Sigmoid colon (tissue), 7 donors: ENCODE measurements around the gene PIK3CB. TPM values are rescaled to one million over a fixed set of nuclear protein-coding genes. Genes with fewer than 3 reads are reported as not detected.

Source experiments
- DNase-seq: peaks from one replicate; pipeline ENCODE4 v3.0.0-alpha.2; 2019
- H3K27ac ChIP-seq, 4 donors: fragments of 200-600 bp; sonication (generic); one replicate each; pipeline ENCODE4 v1.5.1; 2016 to 2019; ENCODE audit warnings: mild to moderate bottlenecking in 1 of 4
- H3K27me3 ChIP-seq, 3 donors: fragments of 200-600 bp; sonication (generic); one replicate each; pipeline ENCODE4 v1.5.1; 2019; ENCODE audit warnings: mild to moderate bottlenecking in 1 of 3
- H3K36me3 ChIP-seq, 4 donors: fragments of 200-600 bp; sonication (generic); one replicate each; pipeline ENCODE4 v1.5.1; 2016 to 2019
- H3K4me1 ChIP-seq, 4 donors: fragments of 200-600 bp; sonication (generic); one replicate each; pipeline ENCODE4 v1.5.1; 2017 to 2019
- H3K4me3 ChIP-seq, 4 donors: fragments of 200-600 bp; sonication (generic); one replicate each; pipeline ENCODE4 v1.5.1; 2017 to 2019; ENCODE audit warnings: mild to moderate bottlenecking in 2 of 4, moderate library complexity in 1 of 4
- H3K9me3 ChIP-seq, 4 donors: fragments of 200-600 bp in 3 of 4; sonication (generic) in 3 of 4; one replicate each; pipeline versions ENCODE4 v1.5.1 to v1.6.1; 2013 to 2019
- EP300 ChIP-seq, 4 donors: sonication (generic); formaldehyde crosslinking; IDR thresholded peaks; one replicate each; pipeline ENCODE4 v1.6.1; 2017; ENCODE audit warnings: antibody characterized with exemption in 4 of 4
- POLR2A ChIP-seq, 2 donors: fragments of 450-650 bp; IDR thresholded peaks; one replicate each; pipeline ENCODE4 v1.6.1; 2016; ENCODE audit warnings: antibody characterized with exemption in 2 of 2, mild to moderate bottlenecking in 2 of 2, moderate library complexity in 2 of 2
- POLR2AphosphoS5 ChIP-seq, 4 donors: sonication (generic); formaldehyde crosslinking; IDR thresholded peaks; one replicate each; pipeline ENCODE4 v1.6.1; 2017; ENCODE audit warnings: antibody characterized with exemption in 4 of 4
- WGBS, 2 donors: extraction: QIAGEN DNeasy Blood & Tissue Kit; methylation state at CpG; one replicate each; pipeline ENCODE4 v1.1.7; 2013; 5-methylcytosine and 5-hydroxymethylcytosine counted together
- intact Hi-C: fragments of 100-400 bp; cut with DNase I; formaldehyde crosslinking; loops from one replicate; pipeline ENCODE4 v1.15.1; 2023
- polyA plus RNA-seq, 3 donors: library from polyadenylated mRNA; stranded (reverse); fragments of 200-250 nt; gene quantifications; one replicate each; pipeline ENCODE4 v1.2.3, GENCODE V29; 2013
- total RNA-seq, 4 donors: library from RNA; depleted of rRNA; stranded (reverse); fragments of >200 nt; gene quantifications; one replicate each; pipeline ENCODE4 v1.1.0, GENCODE V29; 2016
- TF ChIP-seq, protein P1 (sequence below), 4 experiments: fragments of 450-650 bp in 3 of 4; fragments of 200-600 bp in 1 of 4; IDR thresholded peaks; one replicate each; pipeline ENCODE4 v1.5.1; 2016 to 2019; ENCODE audit warnings: antibody characterized with exemption in 4 of 4, mild to moderate bottlenecking in 3 of 4, moderate library complexity in 2 of 4
- donor health status: healthy with polysubstance abuse.
- donor health status: Bipolar disorder and iron deficiency.
- donor health status: healthy.

Gene PIK3CB
- total and polyA plus RNA-seq, 7 donors: 17.4 to 29.5 (median 22.0) TPM

DNA sequence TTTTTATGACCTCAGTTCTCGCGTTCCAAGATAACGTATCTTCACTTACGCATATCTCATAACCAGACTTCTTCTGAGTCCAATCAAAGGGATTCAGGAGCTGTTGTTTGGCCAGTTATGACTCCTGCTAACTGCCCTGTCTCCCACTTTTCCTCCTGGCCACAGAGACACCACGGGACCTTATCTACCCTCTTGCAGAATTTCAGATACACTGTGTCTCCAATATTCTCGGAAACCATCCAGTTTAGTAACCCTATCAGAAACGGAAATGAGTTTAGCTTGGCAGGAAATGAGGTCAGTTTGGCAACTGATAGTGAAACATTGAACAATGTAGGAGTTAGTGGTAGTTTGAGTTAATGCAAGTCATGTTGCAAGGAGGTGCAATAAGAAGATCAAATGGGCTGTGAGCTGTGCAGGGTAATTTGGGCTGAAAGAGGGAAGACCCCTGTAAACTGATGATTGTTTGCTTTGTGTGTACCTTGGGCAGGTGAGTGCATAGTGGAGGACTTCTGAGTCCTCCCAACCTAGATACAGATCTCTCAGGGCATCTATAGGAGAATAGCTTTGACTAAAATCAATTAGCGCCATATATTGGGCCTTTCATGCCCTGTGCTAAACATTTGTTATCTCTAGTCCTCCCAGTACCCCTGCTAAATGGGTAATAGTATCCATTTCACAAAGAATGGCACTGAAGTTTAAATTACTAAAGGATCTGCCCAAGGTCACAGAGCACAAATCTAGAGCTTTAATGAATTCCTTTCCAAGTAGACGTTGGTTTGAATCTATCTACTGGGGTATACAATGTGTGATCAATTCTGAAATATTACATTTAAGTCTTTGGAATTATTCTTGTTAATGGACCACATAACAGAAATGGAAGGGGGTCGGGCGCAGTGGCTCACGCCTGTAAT is 41.3 kb upstream of the PIK3CB start:
- WGBS, 2 donors: 87 to 90% methylated on average over 12 of the region's 12 CpGs
- no peak overlapping the region for H3K4me3 ChIP-seq
- intact Hi-C loops: no loop called here
- H3K9me3 ChIP-seq: no peaks in the 10 kb centered on the region
- no peak overlapping the region for H3K27ac ChIP-seq
- H3K36me3 ChIP-seq: no peaks in the 10 kb centered on the region
- TF ChIP-seq, protein P1, sequence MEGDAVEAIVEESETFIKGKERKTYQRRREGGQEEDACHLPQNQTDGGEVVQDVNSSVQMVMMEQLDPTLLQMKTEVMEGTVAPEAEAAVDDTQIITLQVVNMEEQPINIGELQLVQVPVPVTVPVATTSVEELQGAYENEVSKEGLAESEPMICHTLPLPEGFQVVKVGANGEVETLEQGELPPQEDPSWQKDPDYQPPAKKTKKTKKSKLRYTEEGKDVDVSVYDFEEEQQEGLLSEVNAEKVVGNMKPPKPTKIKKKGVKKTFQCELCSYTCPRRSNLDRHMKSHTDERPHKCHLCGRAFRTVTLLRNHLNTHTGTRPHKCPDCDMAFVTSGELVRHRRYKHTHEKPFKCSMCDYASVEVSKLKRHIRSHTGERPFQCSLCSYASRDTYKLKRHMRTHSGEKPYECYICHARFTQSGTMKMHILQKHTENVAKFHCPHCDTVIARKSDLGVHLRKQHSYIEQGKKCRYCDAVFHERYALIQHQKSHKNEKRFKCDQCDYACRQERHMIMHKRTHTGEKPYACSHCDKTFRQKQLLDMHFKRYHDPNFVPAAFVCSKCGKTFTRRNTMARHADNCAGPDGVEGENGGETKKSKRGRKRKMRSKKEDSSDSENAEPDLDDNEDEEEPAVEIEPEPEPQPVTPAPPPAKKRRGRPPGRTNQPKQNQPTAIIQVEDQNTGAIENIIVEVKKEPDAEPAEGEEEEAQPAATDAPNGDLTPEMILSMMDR (IDR thresholded peaks at IDR 0.05): no peak
- TF ChIP-seq EP300 (IDR thresholded peaks at IDR 0.05): no peak
- TF ChIP-seq POLR2A (IDR thresholded peaks at IDR 0.05): no peak
- no peak for TF ChIP-seq POLR2AphosphoS5 (IDR thresholded peaks at IDR 0.05)
- no peak for DNase-seq
- no peaks in the 10 kb centered on the region for H3K4me1 ChIP-seq
- H3K27me3 ChIP-seq: no peaks in the 10 kb centered on the region

GRCh38 chr3:138875096-138875753 is 40.5 kb upstream of the PIK3CB start:
- no peak overlapping the region for H3K27ac ChIP-seq
- intact Hi-C loops: no loop called here
- no peak for TF ChIP-seq EP300 (IDR thresholded peaks at IDR 0.05)
- TF ChIP-seq, protein P1 (IDR thresholded peaks at IDR 0.05): no peak
- no peak for TF ChIP-seq POLR2AphosphoS5 (IDR thresholded peaks at IDR 0.05)
- no peak for TF ChIP-seq POLR2A (IDR thresholded peaks at IDR 0.05)
- H3K4me3 ChIP-seq: no peak overlapping the region
- no peaks in the 10 kb centered on the region for H3K4me1 ChIP-seq
- DNase-seq: no peak
- no peaks in the 10 kb centered on the region for H3K27me3 ChIP-seq
- 95% methylated on average over 6 of the region's 6 CpGs for WGBS, 2 donors
- no peaks in the 10 kb centered on the region for H3K9me3 ChIP-seq
- H3K36me3 ChIP-seq: no peaks in the 10 kb centered on the region

DNA sequence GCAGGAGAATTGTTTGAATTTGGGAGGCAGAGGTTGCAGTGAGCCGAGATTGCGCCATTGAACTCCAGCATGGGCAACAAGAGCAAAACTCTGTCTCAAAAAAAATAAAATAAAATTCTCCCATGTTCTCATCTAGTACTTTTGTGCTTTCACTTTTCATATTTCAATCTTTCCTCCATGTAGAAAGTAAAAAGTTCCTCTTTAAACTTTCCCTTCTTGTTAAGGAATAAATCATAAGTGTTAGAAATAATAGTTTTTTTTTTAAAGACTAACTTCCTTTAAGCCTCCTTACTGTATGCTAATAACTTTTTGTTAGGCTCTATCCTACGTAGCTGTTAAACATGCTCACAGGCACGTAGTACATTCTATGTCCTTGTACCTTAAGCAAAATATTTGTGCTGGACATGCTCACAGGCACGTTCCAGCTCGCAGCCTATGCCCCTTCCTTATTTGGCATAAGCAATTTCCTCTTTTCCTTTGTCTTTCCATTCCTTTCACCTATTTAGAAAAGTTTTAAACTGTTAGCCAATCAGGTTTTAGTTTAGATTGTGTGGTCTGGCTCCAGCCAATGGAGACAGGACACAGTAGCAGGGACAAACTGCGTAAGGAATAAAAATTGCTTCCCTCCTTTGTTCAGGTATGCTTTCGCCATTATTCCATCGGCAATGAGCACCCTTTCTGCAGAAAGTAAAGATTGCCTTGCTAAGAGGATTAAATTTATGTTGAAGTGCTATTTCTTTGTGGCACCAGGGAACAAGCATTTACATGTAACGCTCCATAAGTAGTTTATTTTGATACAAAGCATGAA is 38.9 kb upstream of the PIK3CB start:
- Histone ChIP-seq H3K4me3 (no peak overlapping the region), H3K9me3 (no peaks in the 10 kb centered on the region), H3K27me3 (no peaks in the 10 kb centered on the region), H3K4me1 (no peaks in the 10 kb centered on the region), H3K36me3 (no peaks in the 10 kb centered on the region), H3K27ac (no peak overlapping the region)
- WGBS, 2 donors: 75 to 79% methylated on average over 10 of the region's 10 CpGs
- no peak for DNase-seq
- TF ChIP-seq POLR2A (IDR thresholded peaks at IDR 0.05): no peak
- no peak for TF ChIP-seq EP300 (IDR thresholded peaks at IDR 0.05)
- TF ChIP-seq, protein P1 (IDR thresholded peaks at IDR 0.05): no peak
- no peak for TF ChIP-seq POLR2AphosphoS5 (IDR thresholded peaks at IDR 0.05)
- intact Hi-C loops: no loop called here

- Histone ChIP-seq H3K27ac (no peak overlapping the region), H3K4me1 (no peaks in the 10 kb centered on the region), H3K4me3 (no peak overlapping the region), H3K36me3 (no peaks in the 10 kb centered on the region), H3K27me3 (no peaks in the 10 kb centered on the region), H3K9me3 (no peaks in the 10 kb centered on the region)
- intact Hi-C loops: no loop called here
- no peak for DNase-seq
- 92 to 93% methylated on average over 4 of the region's 4 CpGs for WGBS, 2 donors
- TF ChIP-seq, protein P1 (IDR thresholded peaks at IDR 0.05): no peak
- TF ChIP-seq POLR2A (IDR thresholded peaks at IDR 0.05): no peak
Observed at GRCh38 chr3:138872632-138873031, 37.9 kb upstream of the PIK3CB start.
